ENCODE results near the gene GSTP1. TPM values are rescaled to one million over a fixed set of nuclear protein-coding genes. Genes with fewer than 3 reads are reported as not detected.
A peak's percentile ranks its signal among the peaks of the same experiment; 100 is the strongest.

The GSTP1 gene
- total and polyA plus RNA-seq, 9 of the 15 experiments (the other 6 are each of a cell fraction or from before 2014, with no cell fraction given) = 592 to 2,150 (median 1,204) TPM

DNA sequence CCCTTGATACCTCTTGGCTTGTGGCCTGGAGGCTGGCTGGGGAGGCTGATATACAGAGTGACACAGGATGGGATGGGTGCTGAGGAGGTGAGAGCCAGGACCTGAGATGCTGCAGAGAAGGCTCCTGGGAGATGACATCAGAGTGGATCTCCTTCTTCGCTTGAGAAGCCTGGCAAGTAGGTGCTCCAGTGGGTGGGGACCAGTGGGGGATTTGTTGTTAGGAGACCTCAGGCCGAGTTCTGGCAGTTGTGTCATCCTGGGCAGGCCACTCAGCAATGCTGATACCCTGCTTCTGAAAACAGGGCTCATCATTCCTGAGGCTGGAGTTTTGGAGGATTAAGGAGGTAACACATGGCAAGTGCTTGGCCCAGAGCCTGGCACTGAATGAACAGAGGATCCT is 21.2 kb downstream of the GSTP1 start:
- Histone ChIP-seq H3K27me3 (ENCODE audit: control insufficient read depth in 2 of 2, insufficient read depth in 2 of 2, low read length in 2 of 2) (no peaks in the 10 kb centered on the region), H2AFZ (ENCODE audit: low read depth, low read length) (peak overlapping the region; percentile 86; the same call in 1 of the 2 replicates), H3K36me3 (ENCODE audit: control insufficient read depth, insufficient read depth, low read length) (peaks cover 23% of the 10 kb centered on the region), H3K9me1 (ENCODE audit: control insufficient read depth, insufficient read depth, low read length) (no peaks in the 10 kb centered on the region), H3K4me3 (no peak overlapping the region), H3K27ac (ENCODE audit: extremely low read depth, low read depth, low read length) (peak overlapping the region; percentile 75), H3K79me2 (ENCODE audit: control insufficient read depth, insufficient read depth, low read length) (peaks cover 36% of the 10 kb centered on the region), H3K4me2 (ENCODE audit: insufficient read depth, low read length) (peak overlapping the region; percentile 96; the same call in 1 of the 2 replicates), H3K9ac (ENCODE audit: insufficient read depth in 1 of 2, low read depth in 2 of 2, low read length in 2 of 2) (peak overlapping the region; percentile 90 to 99; a peak in 2 of 4 replicates), H3K9me3 (replicated peaks; ENCODE audit: control insufficient read depth, insufficient read depth, low read depth, low read length) (peaks cover 4% of the 10 kb centered on the region), H3K4me1 (replicated peaks in 1 of 2; ENCODE audit: control insufficient read depth in 2 of 2, insufficient read depth in 2 of 2, low read length in 2 of 2) (peaks cover 44 to 65% of the 10 kb centered on the region in 2 experiments), H4K20me1 (replicated peaks; ENCODE audit: control insufficient read depth, insufficient read depth, low read length) (no peaks in the 10 kb centered on the region; the same call in 1 of the 2 replicates)
- peak; percentile 3; the same call in 1 of the 3 replicates for ATAC-seq
- intact Hi-C loops (cut with micrococcal nuclease) = loop anchor here (1.0 to 5.0 kb wide), 2 partner anchors 22 to 33 kb away; partner anchors contain the start of gene GSTP1
- ChIA-PET CTCF (ENCODE audit: low intra/inter-chr PET ratio) (no interaction called here), POLR2A (interaction anchor here (0.6 to 2.4 kb wide), 7 partner anchors 9 to 184 kb away, joined by 3 to 12 read pairs (median 4); partner anchors contain the start of gene GSTP1)
- FAIRE-seq = no peak
- DNase-seq (ENCODE audit: extremely low read depth in 1 of 4, low spot score in 3 of 4) = peak in 1 of 4 experiments; percentile 55
- WGBS (ENCODE audit: insufficient coverage, low coverage, missing lambda C conversion rate) = 41% methylated on average over 2 of the region's 2 CpGs
- no peak for TF ChIP-seq SIRT6 (IDR thresholded peaks at IDR 0.05; ENCODE audit: low read depth, low read length)
- peak; percentile 6 to 53; a peak in 1 of 4 replicates for TF ChIP-seq RCOR1 (IDR thresholded peaks at IDR 0.05; ENCODE audit: borderline replicate concordance in 1 of 2, low read depth in 2 of 2, low read length in 2 of 2)
- no TSS peak for BruUV-seq (replicated peaks)
- in situ Hi-C loops (cut with MboI) = no loop called here

DNA sequence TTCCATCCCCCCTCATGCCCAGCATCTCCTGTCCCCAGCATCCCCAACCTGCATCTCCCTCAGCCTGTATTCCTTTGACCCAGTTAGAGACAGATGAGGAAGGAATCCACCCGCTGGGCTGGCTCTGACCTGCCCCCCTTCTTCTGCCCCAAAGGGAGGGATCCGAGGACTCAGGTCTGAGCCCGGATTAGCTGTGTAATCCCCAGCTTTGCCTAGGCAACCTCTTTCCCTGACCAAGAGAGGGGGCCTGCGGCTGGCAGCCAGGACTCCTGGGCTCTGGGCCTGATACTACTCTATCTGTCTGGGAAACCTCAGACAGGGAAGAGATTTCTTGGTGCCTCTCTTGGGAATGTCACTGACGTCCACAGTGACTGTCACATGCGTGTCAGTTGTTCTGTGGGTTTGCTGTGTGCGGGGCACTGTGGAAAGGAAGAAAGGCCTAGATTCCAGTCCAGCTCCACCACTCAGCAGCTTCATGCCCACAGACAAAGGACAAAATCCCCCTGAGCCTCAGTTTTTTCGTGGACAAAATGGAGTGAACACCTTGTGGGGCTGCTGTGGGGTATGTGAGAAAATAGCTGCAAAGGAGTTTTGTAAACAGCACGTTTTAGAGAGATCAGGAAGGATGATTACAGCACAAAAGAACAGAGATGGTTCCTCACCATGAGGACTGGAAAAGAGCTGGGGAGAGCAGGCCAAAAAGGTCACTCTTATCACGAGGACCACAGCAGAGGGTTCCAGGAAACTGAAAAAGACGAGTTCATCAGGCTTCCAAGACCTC is 21.8 kb downstream of the GSTP1 start:
- ATAC-seq (peak; percentile 65), FAIRE-seq (peak; percentile 92), DNase-seq (ENCODE audit: extremely low read depth in 1 of 4, low spot score in 3 of 4) (peak in 3 of 4 experiments; percentile 18 to 91 (median 60))
- Histone ChIP-seq H3K4me2 (ENCODE audit: insufficient read depth, low read length) (peak overlapping the region; percentile 96), H4K20me1 (replicated peaks; ENCODE audit: control insufficient read depth, insufficient read depth, low read length) (no peaks in the 10 kb centered on the region; the same call in 1 of the 2 replicates), H3K4me3 (peak overlapping the region; percentile 99), H3K9me3 (replicated peaks; ENCODE audit: control insufficient read depth, insufficient read depth, low read depth, low read length) (peaks cover 4% of the 10 kb centered on the region), H3K4me1 (replicated peaks in 1 of 2; ENCODE audit: control insufficient read depth in 2 of 2, insufficient read depth in 2 of 2, low read length in 2 of 2) (peaks cover 38 to 65% of the 10 kb centered on the region in 2 experiments), H3K9me1 (ENCODE audit: control insufficient read depth, insufficient read depth, low read length) (no peaks in the 10 kb centered on the region), H3K36me3 (ENCODE audit: control insufficient read depth, insufficient read depth, low read length) (peaks cover 29% of the 10 kb centered on the region), H3K27ac (ENCODE audit: extremely low read depth, low read depth, low read length) (peak overlapping the region; percentile 75), H3K9ac (ENCODE audit: insufficient read depth in 1 of 2, low read depth in 2 of 2, low read length in 2 of 2) (peak overlapping the region; percentile 90 to 99; a peak in 3 of 4 replicates), H3K79me2 (ENCODE audit: control insufficient read depth, insufficient read depth, low read length) (peaks cover 36% of the 10 kb centered on the region), H3K27me3 (ENCODE audit: control insufficient read depth in 2 of 2, insufficient read depth in 2 of 2, low read length in 2 of 2) (no peaks in the 10 kb centered on the region), H2AFZ (ENCODE audit: low read depth, low read length) (peak overlapping the region; percentile 86)
- POLR2A ChIA-PET = interaction anchor here (0.6 to 2.4 kb wide), 14 partner anchors 8 to 184 kb away, joined by 3 to 12 read pairs (median 4); partner anchors contain the start of gene GSTP1
- 5% methylated on average over 9 of the region's 11 CpGs for WGBS (ENCODE audit: insufficient coverage, low coverage, missing lambda C conversion rate)
- in situ Hi-C loops (cut with MboI) = no loop called here
- CTCF ChIA-PET (ENCODE audit: low intra/inter-chr PET ratio) = no interaction called here
- no TSS peak for BruUV-seq (replicated peaks)
- intact Hi-C loops (cut with micrococcal nuclease) = loop anchor here (1.0 to 5.0 kb wide), 2 partner anchors 22 to 33 kb away; partner anchors contain the start of gene GSTP1
- TF ChIP-seq BRD9 (IDR thresholded peaks at IDR 0.05; ENCODE audit: low read depth, partially characterized antibody) = peak; percentile 40
- TF ChIP-seq CBX3 (IDR thresholded peaks at IDR 0.05; ENCODE audit: borderline replicate concordance in 1 of 2, low read length in 2 of 2) = peak in 1 of 2 experiments; percentile 23; a peak in 1 of 3 replicates
- TF ChIP-seq GATA2 (CRISPR knock-in tag; IDR thresholded peaks at IDR 0.05) = peak; percentile 62; the same call in 1 of the 2 replicates
